Measurements from ENCODE around the gene ITM2C. TPM values are rescaled to one million over a fixed set of nuclear protein-coding genes. Genes with fewer than 3 reads are reported as not detected.

The ITM2C gene
- polyA plus RNA-seq, 1 donor: 138 TPM

GRCh38 chr2:230872968-230873660 lies 8.4 kb downstream of the ITM2C start:
- DNase-seq (ENCODE audit: low read depth): no peak

- no peak for DNase-seq (ENCODE audit: low read depth)
These were observed 9.1 kb downstream of the ITM2C start for GRCh38 chr2:230873661-230874401.

GRCh38 chr2:230874456-230874855 lies 9.7 kb downstream of the ITM2C start:
- no peak for DNase-seq (ENCODE audit: low read depth)

GRCh38 chr2:230874876-230875275 lies 10.1 kb downstream of the ITM2C start:
- DNase-seq (ENCODE audit: low read depth): no peak

GRCh38 chr2:230875347-230876315 lies 10.9 kb downstream of the ITM2C start:
- DNase-seq (ENCODE audit: low read depth): no peak

- DNase-seq (ENCODE audit: low read depth): no peak
These were observed 12.5 kb downstream of the ITM2C start for GRCh38 chr2:230877116-230877758.

- no peak for DNase-seq (ENCODE audit: low read depth)
These were observed 13.2 kb downstream of the ITM2C start for GRCh38 chr2:230877759-230878598.

- no peak for DNase-seq (ENCODE audit: low read depth)
These were observed 14.0 kb downstream of the ITM2C start for GRCh38 chr2:230878599-230879188.

- no peak for DNase-seq (ENCODE audit: low read depth)
These were observed 14.6 kb downstream of the ITM2C start for GRCh38 chr2:230879271-230879882.

GRCh38 chr2:230879891-230880290 lies 15.1 kb downstream of the ITM2C start:
- DNase-seq (ENCODE audit: low read depth): no peak

- DNase-seq (ENCODE audit: low read depth): no peak
These were observed 17.1 kb downstream of the ITM2C start for GRCh38 chr2:230881840-230882239.

GRCh38 chr2:230885463-230886130 lies 20.9 kb downstream of the ITM2C start:
- DNase-seq (ENCODE audit: low read depth): no peak

- DNase-seq (ENCODE audit: low read depth): no peak
These were observed 21.5 kb downstream of the ITM2C start for GRCh38 chr2:230886206-230886605.

GRCh38 chr2:230886671-230887071 lies 21.9 kb downstream of the ITM2C start:
- no peak for DNase-seq (ENCODE audit: low read depth)

GRCh38 chr2:230887342-230887741 lies 22.6 kb downstream of the ITM2C start:
- no peak for DNase-seq (ENCODE audit: low read depth)

GRCh38 chr2:230888824-230889400 lies 24.2 kb downstream of the ITM2C start:
- DNase-seq (ENCODE audit: low read depth): no peak

GRCh38 chr2:230889911-230890601 lies 25.3 kb downstream of the ITM2C start:
- DNase-seq (ENCODE audit: low read depth): no peak

GRCh38 chr2:230890646-230891045 lies 25.9 kb downstream of the ITM2C start:
- no peak for DNase-seq (ENCODE audit: low read depth)

Data from forelimb muscle (tissue), 1 donor.